HG03060 (cell line): ENCODE measurements around the gene PCDHGC3.
A peak's percentile ranks its signal among the peaks of the same experiment; 100 is the strongest.

Experiments used
- ATAC-seq: cut with Tn5 transposase; IDR thresholded peaks from one replicate; pipeline ENCODE4 v1.9.1; 2021; ENCODE audit warnings: low read depth, moderate number of reproducible peaks; ENCODE audit not compliant: unreplicated experiment

Gene PCDHGC3

GRCh38 chr5:141519605-141520565, 44.1 kb downstream of the PCDHGC3 start:
- ATAC-seq = no peak

GRCh38 chr5:141521244-141521781, 45.5 kb downstream of the PCDHGC3 start:
- no peak for ATAC-seq

DNA sequence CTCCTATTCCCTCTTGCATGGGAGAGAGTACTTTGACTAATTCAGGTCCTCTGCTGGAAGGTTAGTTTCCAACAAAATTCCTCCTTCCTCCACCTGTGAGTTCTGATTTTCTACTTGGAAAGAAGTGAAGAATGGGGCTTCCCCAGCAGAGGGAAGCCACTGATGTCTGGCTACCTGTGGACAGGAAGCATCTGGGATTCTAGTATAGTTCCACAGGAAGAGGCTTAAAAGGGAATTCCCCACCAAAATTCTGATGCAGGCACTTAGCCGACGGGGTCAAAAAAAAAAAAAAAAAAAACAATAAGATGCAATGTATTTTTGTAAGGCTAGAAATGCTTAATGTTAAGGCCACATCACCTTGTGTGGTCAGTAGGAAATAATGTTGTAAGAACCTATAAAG, 46.5 kb downstream of the PCDHGC3 start:
- no peak for ATAC-seq

DNA sequence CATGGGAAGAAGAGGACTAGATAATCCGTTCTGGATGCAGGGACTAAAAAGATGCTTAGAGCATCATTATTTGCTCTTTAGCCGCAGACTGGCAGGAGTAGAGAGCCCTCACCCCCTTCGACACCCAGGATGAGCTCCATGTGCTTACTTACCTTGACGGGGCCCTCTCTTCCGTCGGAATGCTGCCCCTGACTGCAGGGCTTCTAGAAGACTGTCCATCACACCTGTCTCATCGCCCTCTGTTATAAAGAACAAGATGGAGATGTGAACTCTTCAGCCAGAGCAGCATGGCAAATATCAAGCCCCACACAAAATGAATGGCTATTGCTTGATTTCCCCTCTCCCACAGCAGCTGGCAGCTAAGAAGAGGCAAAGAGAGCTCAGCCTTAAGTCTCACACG, 48.2 kb downstream of the PCDHGC3 start:
- no peak for ATAC-seq

DNA sequence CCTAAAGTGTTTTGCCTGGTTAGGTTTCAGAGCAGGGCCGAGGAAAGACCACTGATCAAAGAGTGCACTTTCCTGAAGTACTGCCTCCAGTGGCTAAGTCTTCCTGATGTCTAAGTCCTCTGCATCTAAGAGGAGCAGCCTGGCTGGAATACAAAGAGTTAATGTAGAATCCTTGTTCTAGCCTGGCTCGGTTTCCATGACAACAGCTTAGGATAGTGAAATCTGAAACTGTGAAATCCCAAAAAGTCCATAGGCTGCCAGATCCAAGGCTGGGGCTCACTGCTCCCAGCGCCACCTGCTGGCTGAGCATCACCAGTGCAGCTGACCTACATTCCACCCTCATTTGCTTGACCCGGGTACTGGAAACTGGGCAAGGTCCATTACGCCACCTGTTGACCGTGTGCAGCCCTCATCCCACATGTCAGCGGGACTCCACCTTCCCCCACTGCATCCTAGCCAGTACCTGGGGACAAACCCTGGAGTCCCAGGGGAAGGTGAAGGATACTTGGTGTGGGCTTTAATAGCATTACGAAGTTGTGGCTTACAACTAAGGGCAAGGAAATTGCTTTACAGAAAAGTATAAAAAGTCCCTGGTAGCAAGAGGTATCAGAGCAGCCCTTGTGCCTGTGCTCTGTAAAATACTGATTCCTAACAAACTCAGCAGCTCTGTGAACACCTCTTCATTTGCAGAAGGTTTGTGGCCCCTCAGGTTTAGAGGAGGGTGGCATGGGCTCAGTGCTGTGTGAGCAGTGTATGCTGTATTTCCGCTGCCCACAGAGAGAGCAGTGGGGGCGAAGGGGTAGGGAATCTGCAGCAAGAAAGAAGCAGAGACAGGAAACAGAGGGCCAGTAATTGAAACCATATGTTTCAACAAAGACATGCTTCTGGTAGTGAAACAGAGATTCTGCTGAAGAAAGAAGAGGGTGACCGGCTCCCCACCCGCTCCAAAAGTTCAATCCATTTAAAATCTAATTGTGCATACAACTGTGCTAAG, 49.1 kb downstream of the PCDHGC3 start:
- ATAC-seq = peak; percentile 40

DNA sequence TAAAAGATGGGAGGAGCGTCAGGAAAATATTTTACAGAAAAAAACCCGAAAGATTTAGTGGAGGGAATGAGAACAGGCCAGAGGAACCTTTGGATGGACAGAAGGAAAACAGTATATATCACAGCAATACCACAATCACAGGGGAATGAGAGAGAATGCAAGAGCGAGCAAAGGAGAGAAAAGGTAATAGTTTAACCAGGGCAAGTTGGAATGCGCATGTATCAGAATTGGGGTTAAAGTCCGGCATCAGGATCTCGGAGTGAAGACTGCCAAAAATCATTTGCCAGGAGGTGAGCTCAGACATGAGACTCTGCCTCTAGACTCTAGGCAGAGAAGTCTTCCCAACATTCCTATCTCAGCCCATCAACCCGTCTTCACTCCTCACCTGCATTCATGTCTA, 49.9 kb downstream of the PCDHGC3 start:
- ATAC-seq = no peak

DNA sequence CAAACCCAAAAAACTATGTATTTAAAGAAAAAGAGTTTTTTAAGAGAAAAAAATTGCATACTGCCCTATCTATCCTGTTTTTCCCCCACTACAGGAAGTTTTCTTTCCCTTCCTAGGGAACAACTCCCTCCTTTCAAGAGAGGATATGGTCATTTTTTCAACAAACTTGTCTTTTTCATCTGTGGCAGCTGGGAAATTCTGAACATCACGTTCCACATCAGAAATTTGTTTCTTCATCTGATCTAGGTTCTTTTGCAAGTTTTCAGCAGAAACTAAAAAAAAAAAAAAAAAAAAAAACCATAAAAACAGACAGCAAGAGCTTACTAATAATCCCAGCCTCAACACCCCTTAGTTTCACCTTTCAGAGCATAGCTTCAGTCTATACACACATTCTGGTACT, 51.7 kb downstream of the PCDHGC3 start:
- ATAC-seq = no peak
